Smooth muscle cell (in vitro differentiated cells): ENCODE data around the gene FOXF1. TPM values are rescaled to one million over a fixed set of nuclear protein-coding genes. Genes with fewer than 3 reads are reported as not detected.

Experiments used
- DNase-seq: peaks from one replicate; lab custom pipeline; 2025; ENCODE audit not compliant: unreplicated experiment; lab: John Stamatoyannopoulos, UW
- H2AFZ ChIP-seq: fragments of 200-600 bp; sonication (generic); 2 replicates; pipeline ENCODE4 v1.6.0; 2016; ENCODE audit warnings: antibody characterized with exemption, low read depth, mild to moderate bottlenecking
- H3F3A ChIP-seq: fragments of 200-600 bp; sonication (generic); 2 replicates; pipeline ENCODE4 v1.6.0; 2017; ENCODE audit warnings: antibody characterized with exemption, low read depth
- H3K27ac ChIP-seq: fragments of 200-600 bp; sonication (generic); 2 replicates; pipeline ENCODE4 v1.5.1; 2016; ENCODE audit warnings: low read depth, mild to moderate bottlenecking
- H3K27me3 ChIP-seq: fragments of 200-600 bp; sonication (generic); 2 replicates; pipeline ENCODE4 v1.6.1; 2016; ENCODE audit warnings: low read depth, mild to moderate bottlenecking
- H3K36me3 ChIP-seq: fragments of 200-600 bp; sonication (generic); 2 replicates; pipeline ENCODE4 v1.5.1; 2016; ENCODE audit warnings: low read depth
- H3K4me1 ChIP-seq: fragments of 200-600 bp; sonication (generic); 2 replicates; pipeline ENCODE4 v1.5.1; 2016; ENCODE audit warnings: low read depth
- H3K4me2 ChIP-seq: fragments of 200-600 bp; sonication (generic); 2 replicates; pipeline ENCODE4 v1.6.0; 2016; ENCODE audit warnings: mild to moderate bottlenecking
- H3K4me3 ChIP-seq: fragments of 200-600 bp; sonication (generic); 2 replicates; pipeline ENCODE4 v1.5.1; 2016; ENCODE audit warnings: mild to moderate bottlenecking
- H3K79me2 ChIP-seq: fragments of 200-600 bp; sonication (generic); 2 replicates; pipeline ENCODE4 v1.6.0; 2016; ENCODE audit warnings: low read depth, mild to moderate bottlenecking
- H3K9ac ChIP-seq: fragments of 200-600 bp; sonication (generic); 2 replicates; pipeline ENCODE4 v1.6.0; 2016; ENCODE audit warnings: low read depth
- H3K9me3 ChIP-seq: fragments of 200-600 bp; sonication (generic); replicated peaks from 2 replicates; pipeline ENCODE4 v1.5.1; 2016; ENCODE audit warnings: low read depth
- H4K20me1 ChIP-seq: fragments of 200-600 bp; sonication (generic); 2 replicates; pipeline ENCODE4 v1.6.0; 2016; ENCODE audit warnings: low read depth
- CTCF ChIP-seq: fragments of 200-600 bp; sonication (generic); IDR thresholded peaks from 2 replicates; pipeline ENCODE4 v1.5.1; 2017; ENCODE audit warnings: borderline replicate concordance, mild to moderate bottlenecking, antibody characterized with exemption; ENCODE audit not compliant: insufficient read depth, poor library complexity, severe bottlenecking
- WGBS: methylation state at CpG from one replicate; pipeline ENCODE4 v1.1.7; 2016; ENCODE audit warnings: low lambda C conversion rate; 5-methylcytosine and 5-hydroxymethylcytosine counted together
- polyA plus RNA-seq: library from polyadenylated mRNA; unstranded; fragments of >200 nt; fragmentation: Nextera tagmentation; extraction: Ambion mirVana; gene quantifications from 2 replicates; pipeline ENCODE4 v1.2.1, GENCODE V29; 2016
- total RNA-seq: library from RNA; depleted of rRNA; stranded (reverse); fragments of >200 nt; gene quantifications from 2 replicates; pipeline ENCODE4 v1.2.3, GENCODE V29; 2014

The FOXF1 gene
- total and polyA plus RNA-seq, 2 experiments from 2014 or later: 24.7 to 31.5 TPM

GRCh38 chr16:86528061-86528929, 18.0 kb downstream of the FOXF1 start:
- no peaks in the 10 kb centered on the region for H3K36me3 ChIP-seq
- no peak overlapping the region for H2AFZ ChIP-seq
- no peaks in the 10 kb centered on the region for H3K27me3 ChIP-seq
- WGBS: 92% methylated on average over 38 of the region's 38 CpGs
- no peaks in the 10 kb centered on the region for H3F3A ChIP-seq
- H3K27ac ChIP-seq: no peak overlapping the region
- H3K4me3 ChIP-seq: no peak overlapping the region
- no peaks in the 10 kb centered on the region for H3K4me1 ChIP-seq
- H3K9ac ChIP-seq: no peak overlapping the region
- no peaks in the 10 kb centered on the region for H3K9me3 ChIP-seq
- H4K20me1 ChIP-seq: no peaks in the 10 kb centered on the region
- no peaks in the 10 kb centered on the region for H3K79me2 ChIP-seq
- no peak for DNase-seq
- TF ChIP-seq CTCF: no peak
- H3K4me2 ChIP-seq: peak overlapping the region; percentile 15

- WGBS: 49% methylated on average over 8 of the region's 8 CpGs
- no peaks in the 10 kb centered on the region for H4K20me1 ChIP-seq
These were observed 18.8 kb downstream of the FOXF1 start for GRCh38 chr16:86529160-86529559.

GRCh38 chr16:86530251-86531190, 20.2 kb downstream of the FOXF1 start:
- H4K20me1 ChIP-seq: no peaks in the 10 kb centered on the region
- no peak overlapping the region for H2AFZ ChIP-seq
- no peak overlapping the region for H3K4me2 ChIP-seq
- H3K27ac ChIP-seq: no peak overlapping the region
- no peaks in the 10 kb centered on the region for H3K9me3 ChIP-seq
- H3F3A ChIP-seq: no peaks in the 10 kb centered on the region
- H3K4me1 ChIP-seq: no peaks in the 10 kb centered on the region
- no peak for TF ChIP-seq CTCF
- no peaks in the 10 kb centered on the region for H3K27me3 ChIP-seq
- WGBS: 92% methylated on average over 31 of the region's 31 CpGs
- H3K79me2 ChIP-seq: no peaks in the 10 kb centered on the region
- no peak overlapping the region for H3K4me3 ChIP-seq
- H3K36me3 ChIP-seq: no peaks in the 10 kb centered on the region
- H3K9ac ChIP-seq: no peak overlapping the region
- no peak for DNase-seq

More at GRCh38 chr16:86529160-86529559, 18.8 kb downstream of the FOXF1 start:
- Histone ChIP-seq H3F3A (no peaks in the 10 kb centered on the region), H3K27ac (no peak overlapping the region), H3K9ac (no peak overlapping the region), H2AFZ (no peak overlapping the region), H3K36me3 (no peaks in the 10 kb centered on the region), H3K4me2 (peak overlapping the region; percentile 15), H3K79me2 (no peaks in the 10 kb centered on the region), H3K27me3 (no peaks in the 10 kb centered on the region), H3K9me3 (no peaks in the 10 kb centered on the region), H3K4me1 (no peaks in the 10 kb centered on the region), H3K4me3 (no peak overlapping the region)
- TF ChIP-seq CTCF: no peak
- no peak for DNase-seq
